Measurements from ENCODE around the gene OR52E5.

OR52E5 gene

GRCh38 chr11:5880329-5880728, 12.7 kb upstream of the OR52E5 start, which contains the start of gene OR52E4:
OR52E4 (plus strand) TSS chr11:5880629; CDS start chr11:5884293, 3,664 bp downstream.
- no peak for DNase-seq (ENCODE audit: low read depth)
- TF ChIP-seq, protein P1, sequence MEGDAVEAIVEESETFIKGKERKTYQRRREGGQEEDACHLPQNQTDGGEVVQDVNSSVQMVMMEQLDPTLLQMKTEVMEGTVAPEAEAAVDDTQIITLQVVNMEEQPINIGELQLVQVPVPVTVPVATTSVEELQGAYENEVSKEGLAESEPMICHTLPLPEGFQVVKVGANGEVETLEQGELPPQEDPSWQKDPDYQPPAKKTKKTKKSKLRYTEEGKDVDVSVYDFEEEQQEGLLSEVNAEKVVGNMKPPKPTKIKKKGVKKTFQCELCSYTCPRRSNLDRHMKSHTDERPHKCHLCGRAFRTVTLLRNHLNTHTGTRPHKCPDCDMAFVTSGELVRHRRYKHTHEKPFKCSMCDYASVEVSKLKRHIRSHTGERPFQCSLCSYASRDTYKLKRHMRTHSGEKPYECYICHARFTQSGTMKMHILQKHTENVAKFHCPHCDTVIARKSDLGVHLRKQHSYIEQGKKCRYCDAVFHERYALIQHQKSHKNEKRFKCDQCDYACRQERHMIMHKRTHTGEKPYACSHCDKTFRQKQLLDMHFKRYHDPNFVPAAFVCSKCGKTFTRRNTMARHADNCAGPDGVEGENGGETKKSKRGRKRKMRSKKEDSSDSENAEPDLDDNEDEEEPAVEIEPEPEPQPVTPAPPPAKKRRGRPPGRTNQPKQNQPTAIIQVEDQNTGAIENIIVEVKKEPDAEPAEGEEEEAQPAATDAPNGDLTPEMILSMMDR (IDR thresholded peaks at IDR 0.05; ENCODE audit: low read length, missing control alignments), result no peak
- H3K4me3 ChIP-seq (replicated peaks; ENCODE audit: low read depth, low read length), result no peak within 1 kb of the TSS

DNA sequence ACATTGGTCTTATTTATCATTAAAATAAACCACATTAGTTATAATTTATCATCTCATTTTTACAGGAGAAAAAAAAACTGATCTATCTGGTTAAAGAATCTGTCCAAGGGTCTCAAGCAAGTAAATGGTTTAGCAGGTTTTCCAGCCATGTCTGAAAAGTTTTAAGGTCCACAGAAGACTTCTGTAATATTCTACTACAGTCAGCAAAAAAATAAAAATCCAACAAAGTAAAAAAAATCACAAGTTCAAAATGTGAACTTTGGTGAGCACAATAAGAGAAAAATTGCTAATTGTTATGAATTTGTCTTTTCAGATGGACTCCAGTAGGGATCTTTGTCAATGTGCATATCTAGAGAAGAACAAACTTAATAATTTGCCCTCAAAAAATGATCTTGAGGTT, 11.3 kb upstream of the OR52E5 start:
- H3K4me3 ChIP-seq (replicated peaks; ENCODE audit: low read depth, low read length), result no peak overlapping the region
- TF ChIP-seq, protein P1 (IDR thresholded peaks at IDR 0.05; ENCODE audit: low read length, missing control alignments), result no peak
- DNase-seq (ENCODE audit: low read depth), result no peak

DNA sequence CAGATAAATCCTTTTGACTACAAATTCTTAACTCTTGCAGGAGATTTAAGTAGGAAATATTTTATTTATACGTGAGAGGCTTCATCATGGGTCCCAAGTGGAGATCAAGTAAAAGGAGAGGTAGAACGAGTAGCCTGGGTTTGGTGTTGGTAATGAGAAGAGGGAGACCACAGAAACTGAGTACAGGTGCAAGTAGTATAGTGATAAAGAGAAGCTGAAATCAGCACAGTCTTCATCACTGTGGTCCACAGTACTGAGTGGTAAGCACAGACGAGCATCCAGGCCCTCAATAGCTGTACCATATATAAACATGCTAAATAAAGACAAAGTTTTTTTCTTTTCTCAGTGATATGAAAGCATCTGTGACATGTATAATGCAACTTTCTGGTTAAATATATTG, 5.8 kb upstream of the OR52E5 start:
- TF ChIP-seq, protein P1 (IDR thresholded peaks at IDR 0.05; ENCODE audit: low read length, missing control alignments), result no peak
- no peak for DNase-seq (ENCODE audit: low read depth)

GRCh38 chr11:5887661-5888060, 5.3 kb upstream of the OR52E5 start:
- TF ChIP-seq, protein P1 (IDR thresholded peaks at IDR 0.05; ENCODE audit: low read length, missing control alignments), result no peak
- no peak for DNase-seq (ENCODE audit: low read depth)
- H3K4me3 ChIP-seq (replicated peaks; ENCODE audit: low read depth, low read length), result no peak overlapping the region

More for the DNA sequence above, 5.8 kb upstream of the OR52E5 start:
- no peak overlapping the region for H3K4me3 ChIP-seq (replicated peaks; ENCODE audit: low read depth, low read length)

GRCh38 chr11:5891216-5891800, 1.7 kb upstream of the OR52E5 start:
- DNase-seq (ENCODE audit: low read depth), result peak; percentile 29
- TF ChIP-seq, protein P1 (IDR thresholded peaks at IDR 0.05; ENCODE audit: low read length, missing control alignments), result peak; percentile 52

GRCh38 chr11:5899534-5899933, 6.5 kb downstream of the OR52E5 start:
- TF ChIP-seq, protein P1 (IDR thresholded peaks at IDR 0.05; ENCODE audit: low read length, missing control alignments), result no peak
- no peak overlapping the region for H3K4me3 ChIP-seq (replicated peaks; ENCODE audit: low read depth, low read length)
- no peak for DNase-seq (ENCODE audit: low read depth)

More at GRCh38 chr11:5891216-5891800, 1.7 kb upstream of the OR52E5 start:
- H3K4me3 ChIP-seq (replicated peaks; ENCODE audit: low read depth, low read length), result no peak overlapping the region

DNA sequence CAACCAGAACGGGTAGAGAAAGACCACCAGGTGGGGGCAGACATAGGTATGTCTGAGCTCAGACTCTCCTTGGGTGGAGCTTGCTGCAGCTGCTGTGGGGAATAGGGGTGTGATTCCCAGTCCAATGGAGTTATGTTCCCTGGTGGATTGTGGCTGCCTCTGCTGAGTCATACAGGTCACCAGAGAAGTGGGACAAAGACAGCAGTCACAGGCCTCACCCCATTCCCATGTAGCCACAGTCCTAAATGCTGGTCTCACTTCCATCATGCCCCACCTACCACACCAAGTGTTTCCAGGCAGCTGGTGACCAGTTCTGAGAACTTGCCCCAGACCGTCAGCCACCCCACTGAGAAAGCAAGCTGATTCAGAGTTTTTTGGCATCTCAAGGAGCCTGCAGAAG, 17.5 kb downstream of the OR52E5 start:
- H3K4me3 ChIP-seq (replicated peaks; ENCODE audit: low read depth, low read length), result no peak overlapping the region
- TF ChIP-seq, protein P1 (IDR thresholded peaks at IDR 0.05; ENCODE audit: low read length, missing control alignments), result no peak
- no peak for DNase-seq (ENCODE audit: low read depth)
